ENCODE measurements around the gene LEPROT. TPM values are rescaled to one million over a fixed set of nuclear protein-coding genes. Genes with fewer than 3 reads are reported as not detected.

LEPROT gene, protein sequence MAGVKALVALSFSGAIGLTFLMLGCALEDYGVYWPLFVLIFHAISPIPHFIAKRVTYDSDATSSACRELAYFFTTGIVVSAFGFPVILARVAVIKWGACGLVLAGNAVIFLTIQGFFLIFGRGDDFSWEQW
- 10 to 100 TPM; 25.0 to 34.2 (median 28.7) TPM for total RNA-seq

- in situ Hi-C loops (cut with MboI; ENCODE audit: low sequenced_read_pairs in 4 of 4) (loop anchor here in 1 of 4 donors (5.0 to 25.0 kb wide), 2 partner anchors 353 to 558 kb away; no protein-coding TSS in a partner anchor), intact Hi-C loops (cut with DNase I; ENCODE audit: low total_unique reads) (loop anchor here (1.0 to 10.0 kb wide), 5 partner anchors 94 to 1806 kb away; no protein-coding TSS in a partner anchor)
- H3K4me3 ChIP-seq = peak within 1 kb of the TSS; percentile 75 to 87 (median 85)
- H3K4me1 ChIP-seq = peaks cover 22 to 30% of the 10 kb centered on the region in 2 donors
- no peaks in the 10 kb centered on the region for H3K9me3 ChIP-seq
- H3K27me3 ChIP-seq = no peaks in the 10 kb centered on the region
- TF ChIP-seq, protein P1, sequence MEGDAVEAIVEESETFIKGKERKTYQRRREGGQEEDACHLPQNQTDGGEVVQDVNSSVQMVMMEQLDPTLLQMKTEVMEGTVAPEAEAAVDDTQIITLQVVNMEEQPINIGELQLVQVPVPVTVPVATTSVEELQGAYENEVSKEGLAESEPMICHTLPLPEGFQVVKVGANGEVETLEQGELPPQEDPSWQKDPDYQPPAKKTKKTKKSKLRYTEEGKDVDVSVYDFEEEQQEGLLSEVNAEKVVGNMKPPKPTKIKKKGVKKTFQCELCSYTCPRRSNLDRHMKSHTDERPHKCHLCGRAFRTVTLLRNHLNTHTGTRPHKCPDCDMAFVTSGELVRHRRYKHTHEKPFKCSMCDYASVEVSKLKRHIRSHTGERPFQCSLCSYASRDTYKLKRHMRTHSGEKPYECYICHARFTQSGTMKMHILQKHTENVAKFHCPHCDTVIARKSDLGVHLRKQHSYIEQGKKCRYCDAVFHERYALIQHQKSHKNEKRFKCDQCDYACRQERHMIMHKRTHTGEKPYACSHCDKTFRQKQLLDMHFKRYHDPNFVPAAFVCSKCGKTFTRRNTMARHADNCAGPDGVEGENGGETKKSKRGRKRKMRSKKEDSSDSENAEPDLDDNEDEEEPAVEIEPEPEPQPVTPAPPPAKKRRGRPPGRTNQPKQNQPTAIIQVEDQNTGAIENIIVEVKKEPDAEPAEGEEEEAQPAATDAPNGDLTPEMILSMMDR (IDR thresholded peaks at IDR 0.05 in 4 of 5, conservative IDR thresholded peaks at IDR 0.05 in 1 of 5) = no peak
- TF ChIP-seq POLR2A (IDR thresholded peaks at IDR 0.05) = peak; percentile 81 to 84
- peaks cover 0 to 12% of the 10 kb centered on the region in 2 donors for H3K36me3 ChIP-seq
- ATAC-seq (peak in 1 of 2 donors; percentile 70), DNase-seq (no peak)
- peak within 1 kb of the TSS; percentile 94 to 97 (median 96) for H3K27ac ChIP-seq
These were observed at the start of gene LEPROT, which contains the start of gene LEPR for GRCh38 chr1:65420590-65421350. Gene LEPROT, plus strand, starts transcription at chr1:65420668. Its CDS starts 57 bp downstream, at chr1:65420725. Gene LEPR, plus strand, starts transcription at chr1:65420668. Its CDS starts 144,898 bp downstream, at chr1:65565566.

- Histone ChIP-seq H3K9me3 (no peaks in the 10 kb centered on the region), H3K4me1 (no peaks in the 10 kb centered on the region), H3K36me3 (no peaks in the 10 kb centered on the region), H3K27me3 (no peaks in the 10 kb centered on the region), H3K4me3 (no peak overlapping the region), H3K27ac (no peak overlapping the region)
- intact Hi-C loops (cut with DNase I; ENCODE audit: low total_unique reads) (no loop called here), in situ Hi-C loops (cut with MboI; ENCODE audit: low sequenced_read_pairs in 4 of 4) (no loop called here)
- no peak for DNase-seq
- TF ChIP-seq POLR2A (IDR thresholded peaks at IDR 0.05) = no peak
- TF ChIP-seq, protein P1 (IDR thresholded peaks at IDR 0.05 in 4 of 5, conservative IDR thresholded peaks at IDR 0.05 in 1 of 5) = no peak
- ATAC-seq = no peak
These were observed 48.9 kb upstream of the LEPROT start for GRCh38 chr1:65371544-65371943.

DNA sequence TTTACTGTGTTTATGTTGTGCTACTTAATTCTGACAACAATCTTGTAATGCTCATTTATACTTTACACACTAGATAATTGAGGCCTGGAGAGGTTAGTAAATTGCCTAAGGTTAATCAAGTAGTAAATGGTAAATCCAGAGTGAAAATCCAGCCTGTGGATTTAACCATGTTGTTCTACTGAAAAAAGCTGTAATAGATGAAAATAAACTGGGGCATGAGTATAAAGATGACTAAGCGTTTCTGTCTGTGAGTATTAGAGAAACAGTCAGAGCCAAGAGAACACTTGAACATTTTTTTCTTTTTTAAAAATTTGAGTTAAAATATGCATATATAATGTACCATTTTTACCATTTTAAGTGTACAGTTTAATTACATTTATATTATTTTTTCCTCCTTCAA lies 47.9 kb upstream of the LEPROT start:
- DNase-seq (no peak), ATAC-seq (no peak)
- H3K36me3 ChIP-seq = no peaks in the 10 kb centered on the region
- in situ Hi-C loops (cut with MboI; ENCODE audit: low sequenced_read_pairs in 4 of 4) = no loop called here
- H3K27me3 ChIP-seq = no peaks in the 10 kb centered on the region
- no peaks in the 10 kb centered on the region for H3K9me3 ChIP-seq
- no peak for TF ChIP-seq POLR2A (IDR thresholded peaks at IDR 0.05)
- TF ChIP-seq, protein P1 (IDR thresholded peaks at IDR 0.05 in 4 of 5, conservative IDR thresholded peaks at IDR 0.05 in 1 of 5) = no peak
- no peak overlapping the region for H3K4me3 ChIP-seq
- H3K27ac ChIP-seq = no peak overlapping the region
- H3K4me1 ChIP-seq = no peaks in the 10 kb centered on the region
- intact Hi-C loops (cut with DNase I; ENCODE audit: low total_unique reads) = no loop called here

GRCh38 chr1:65377496-65378246 lies 42.8 kb upstream of the LEPROT start:
- in situ Hi-C loops (cut with MboI; ENCODE audit: low sequenced_read_pairs in 4 of 4) = no loop called here

More at GRCh38 chr1:65377496-65378246, 42.8 kb upstream of the LEPROT start:
- Histone ChIP-seq H3K9me3 (no peaks in the 10 kb centered on the region), H3K27ac (no peak overlapping the region), H3K4me3 (no peak overlapping the region), H3K27me3 (no peaks in the 10 kb centered on the region), H3K36me3 (no peaks in the 10 kb centered on the region), H3K4me1 (no peaks in the 10 kb centered on the region)
- no peak for DNase-seq
- no peak for ATAC-seq
- intact Hi-C loops (cut with DNase I; ENCODE audit: low total_unique reads) = no loop called here
- no peak for TF ChIP-seq POLR2A (IDR thresholded peaks at IDR 0.05)
- TF ChIP-seq, protein P1 (IDR thresholded peaks at IDR 0.05 in 4 of 5, conservative IDR thresholded peaks at IDR 0.05 in 1 of 5) = no peak
